BLaER1 treated with 17β-estradiol and CSF1 and Interleukin-3, amounts not matched to agents 10 nM and 100 nM (cell line): ENCODE results near the gene SLC31A1.
"Not testable (repeated sequence)": the region's sequence is repeated elsewhere in the genome, so short reads cannot be mapped to it uniquely, and the experiment has no call there.

Experiments used
- H3K27ac ChIP-seq, 11 experiments: shearing (Covaris generic); formaldehyde crosslinking; 2 replicates each; pipeline ENCODE4 v1.8.1; 2022
- H3K27me3 ChIP-seq, 11 experiments: shearing (Covaris generic); formaldehyde crosslinking; 2 replicates each; pipeline ENCODE4 v1.8.1; 2022
- H3K36me3 ChIP-seq, 11 experiments: shearing (Covaris generic); formaldehyde crosslinking; 2 replicates each; pipeline ENCODE4 v1.8.1; 2022
- H3K4me1 ChIP-seq, 10 experiments: shearing (Covaris generic); formaldehyde crosslinking; 2 replicates each; pipeline ENCODE4 v1.8.1; 2022
- H3K4me2 ChIP-seq, 11 experiments: shearing (Covaris generic); formaldehyde crosslinking; 2 replicates each; pipeline ENCODE4 v1.8.1; 2022
- H3K4me3 ChIP-seq, 10 experiments: shearing (Covaris generic); formaldehyde crosslinking; 2 replicates each; pipeline ENCODE4 v1.8.1; 2022
- H3K9ac ChIP-seq, 11 experiments: shearing (Covaris generic); formaldehyde crosslinking; 2 replicates each; pipeline ENCODE4 v1.8.1; 2022
- H3K9me3 ChIP-seq, 11 experiments: shearing (Covaris generic); formaldehyde crosslinking; replicated peaks in 1 of 11; 2 replicates each; pipeline ENCODE4 v1.8.1; 2022
- H4K20me1 ChIP-seq, 11 experiments: shearing (Covaris generic); formaldehyde crosslinking; 2 replicates each; pipeline ENCODE4 v1.8.1; 2022
- Cebpa-rat ChIP-seq, 11 experiments: shearing (Covaris generic); IDR thresholded peaks; 2 replicates each; pipeline ENCODE4 v1.8.1; 2022

SLC31A1 gene

GRCh38 chr9:113269871-113270270, 48.5 kb downstream of the SLC31A1 start:
- no peak overlapping the region for H3K4me3 ChIP-seq
- no peak overlapping the region for H3K9ac ChIP-seq
- H4K20me1 ChIP-seq, result peaks cover 0 to 23% (median 0%) of the 10 kb centered on the region in 11 experiments; a peak in 5 of 22 replicates
- no peaks in the 10 kb centered on the region for H3K27me3 ChIP-seq
- peaks cover 3 to 12% (median 9%) of the 10 kb centered on the region in 10 experiments; a peak in 15 of 20 replicates for H3K4me1 ChIP-seq
- H3K36me3 ChIP-seq, result peaks cover 79 to 86% (median 84%) of the 10 kb centered on the region in 11 experiments
- no peaks in the 10 kb centered on the region for H3K9me3 ChIP-seq
- no peak for TF ChIP-seq Cebpa-rat (IDR thresholded peaks at IDR 0.05)
- no peak overlapping the region for H3K4me2 ChIP-seq
- H3K27ac ChIP-seq, result no peak overlapping the region

GRCh38 chr9:113274474-113275156, 53.3 kb downstream of the SLC31A1 start:
- peaks cover 22 to 41% (median 33%) of the 10 kb centered on the region in 10 experiments for H3K4me1 ChIP-seq
- TF ChIP-seq Cebpa-rat (IDR thresholded peaks at IDR 0.05), result no peak
- H3K27ac ChIP-seq, result peak overlapping the region; percentile 84 to 96 (median 92)
- peak overlapping the region; percentile 72 to 97 (median 86) for H3K4me3 ChIP-seq
- no peaks in the 10 kb centered on the region for H3K9me3 ChIP-seq
- peak overlapping the region; percentile 81 to 96 (median 90) for H3K4me2 ChIP-seq
- peak overlapping the region; percentile 87 to 97 (median 92) for H3K9ac ChIP-seq
- H3K27me3 ChIP-seq, result no peaks in the 10 kb centered on the region
- peaks cover 67 to 73% (median 70%) of the 10 kb centered on the region in 11 experiments for H3K36me3 ChIP-seq
- H4K20me1 ChIP-seq, result peaks cover 0 to 17% (median 5%) of the 10 kb centered on the region in 11 experiments; a peak in 11 of 22 replicates

- peak within 1 kb of the TSS; percentile 72 to 97 (median 86) for H3K4me3 ChIP-seq
- peak within 1 kb of the TSS; percentile 87 to 97 (median 92) for H3K9ac ChIP-seq
Observed at GRCh38 chr9:113275157-113276131, 54.1 kb downstream of the SLC31A1 start, which contains the start of the genes CDC26 and PRPF4. Gene CDC26 (minus strand): TSS chr9:113275572. CDS start chr9:113272507, 3,065 bp downstream. Gene PRPF4 (plus strand): TSS chr9:113275658. CDS start chr9:113275744, 86 bp downstream.

GRCh38 chr9:113278840-113279239, 57.5 kb downstream of the SLC31A1 start:
- no peak for TF ChIP-seq Cebpa-rat (IDR thresholded peaks at IDR 0.05)
- H3K9me3 ChIP-seq, result no peaks in the 10 kb centered on the region
- H3K4me2 ChIP-seq, result peak overlapping the region in 2 of 11 experiments; percentile 10 to 88; a peak in 2 of 22 replicates
- H3K4me1 ChIP-seq, result peaks cover 21 to 35% (median 30%) of the 10 kb centered on the region in 10 experiments
- H4K20me1 ChIP-seq, result peaks cover 0 to 53% (median 28%) of the 10 kb centered on the region in 11 experiments; a peak in 16 of 22 replicates
- H3K27ac ChIP-seq, result no peak overlapping the region
- H3K4me3 ChIP-seq, result no peak overlapping the region
- H3K9ac ChIP-seq, result peak overlapping the region in 2 of 11 experiments; percentile 23 to 92; a peak in 1 of 22 replicates
- peaks cover 70 to 75% (median 73%) of the 10 kb centered on the region in 11 experiments for H3K36me3 ChIP-seq
- H3K27me3 ChIP-seq, result no peaks in the 10 kb centered on the region

More at GRCh38 chr9:113275157-113276131, 54.1 kb downstream of the SLC31A1 start, which contains the start of the genes CDC26 and PRPF4:
- Histone ChIP-seq H3K27me3 (no peaks in the 10 kb centered on the region), H3K9me3 (no peaks in the 10 kb centered on the region), H3K4me2 (peak within 1 kb of the TSS; percentile 82 to 96 (median 92)), H4K20me1 (peaks cover 0 to 25% (median 9%) of the 10 kb centered on the region in 11 experiments; a peak in 14 of 22 replicates), H3K4me1 (peaks cover 22 to 41% (median 33%) of the 10 kb centered on the region in 10 experiments), H3K27ac (peak within 1 kb of the TSS; percentile 84 to 96 (median 92)), H3K36me3 (peaks cover 67 to 73% (median 70%) of the 10 kb centered on the region in 11 experiments)
- no peak for TF ChIP-seq Cebpa-rat (IDR thresholded peaks at IDR 0.05)

GRCh38 chr9:113281356-113281755, 60.0 kb downstream of the SLC31A1 start:
- TF ChIP-seq Cebpa-rat (IDR thresholded peaks at IDR 0.05), result no peak
- Histone ChIP-seq H3K27me3 (no peaks in the 10 kb centered on the region), H3K9ac (no peak overlapping the region; a peak in 1 of 22 replicates), H3K9me3 (no peaks in the 10 kb centered on the region), H3K36me3 (peaks cover 93 to 100% (median 98%) of the 10 kb centered on the region in 11 experiments), H3K4me3 (no peak overlapping the region), H3K4me1 (peaks cover 14 to 27% (median 21%) of the 10 kb centered on the region in 10 experiments), H4K20me1 (peaks cover 0 to 64% (median 31%) of the 10 kb centered on the region in 11 experiments; a peak in 15 of 22 replicates), H3K27ac (no peak overlapping the region), H3K4me2 (no peak overlapping the region)

GRCh38 chr9:113289091-113289490, 67.7 kb downstream of the SLC31A1 start:
- Histone ChIP-seq H3K4me2 (no peak overlapping the region), H3K9me3 (no peaks in the 10 kb centered on the region), H3K4me1 (peaks cover 0 to 13% (median 0%) of the 10 kb centered on the region in 10 experiments; a peak in 4 of 20 replicates), H4K20me1 (peaks cover 0 to 45% (median 24%) of the 10 kb centered on the region in 11 experiments; a peak in 10 of 22 replicates), H3K27ac (no peak overlapping the region), H3K4me3 (no peak overlapping the region), H3K9ac (no peak overlapping the region), H3K36me3 (peaks cover 95 to 100% (median 99%) of the 10 kb centered on the region in 11 experiments), H3K27me3 (no peaks in the 10 kb centered on the region)
- TF ChIP-seq Cebpa-rat (IDR thresholded peaks at IDR 0.05), result no peak

- no peak overlapping the region for H3K27ac ChIP-seq
- H3K27me3 ChIP-seq, result no peaks in the 10 kb centered on the region
- no peak overlapping the region for H3K9ac ChIP-seq
- no peaks in the 10 kb centered on the region for H3K9me3 ChIP-seq
- peaks cover 87 to 100% (median 92%) of the 10 kb centered on the region in 11 experiments for H3K36me3 ChIP-seq
- peaks cover 0 to 13% (median 0%) of the 10 kb centered on the region in 10 experiments; a peak in 4 of 20 replicates for H3K4me1 ChIP-seq
- no peak overlapping the region for H3K4me3 ChIP-seq
- TF ChIP-seq Cebpa-rat (IDR thresholded peaks at IDR 0.05), result no peak
- H3K4me2 ChIP-seq, result no peak overlapping the region
- H4K20me1 ChIP-seq, result peaks cover 0 to 54% (median 22%) of the 10 kb centered on the region in 11 experiments; a peak in 10 of 22 replicates
Observed at GRCh38 chr9:113290052-113290607, 68.8 kb downstream of the SLC31A1 start.

GRCh38 chr9:113293285-113293878, 72.0 kb downstream of the SLC31A1 start:
- no peak for TF ChIP-seq Cebpa-rat (IDR thresholded peaks at IDR 0.05)
- no peak overlapping the region for H3K4me2 ChIP-seq
- H3K36me3 ChIP-seq, result peaks cover 56 to 68% (median 60%) of the 10 kb centered on the region in 11 experiments
- H3K9me3 ChIP-seq, result no peaks in the 10 kb centered on the region
- H3K27ac ChIP-seq, result no peak overlapping the region
- H3K4me3 ChIP-seq, result no peak overlapping the region
- no peak overlapping the region for H3K9ac ChIP-seq
- no peaks in the 10 kb centered on the region for H3K4me1 ChIP-seq
- H3K27me3 ChIP-seq, result no peaks in the 10 kb centered on the region
- peaks cover 0 to 54% (median 21%) of the 10 kb centered on the region in 11 experiments; a peak in 10 of 22 replicates for H4K20me1 ChIP-seq

- H3K9me3 ChIP-seq, H3K4me3 ChIP-seq, H3K4me2 ChIP-seq, H3K27me3 ChIP-seq, H3K27ac ChIP-seq, H3K9ac ChIP-seq: not testable (repeated sequence)
- H4K20me1 ChIP-seq, result peaks cover 0 to 28% (median 9%) of the 10 kb centered on the region in 11 experiments; a peak in 7 of 22 replicates
- H3K36me3 ChIP-seq, result peaks cover 27 to 40% (median 31%) of the 10 kb centered on the region in 11 experiments
- peaks cover 8 to 16% (median 11%) of the 10 kb centered on the region in 10 experiments; a peak in 19 of 20 replicates for H3K4me1 ChIP-seq
Observed at GRCh38 chr9:113296247-113296646, 74.9 kb downstream of the SLC31A1 start.
